OCI-LY3 (cell line): ENCODE data around the gene TMCO1.

Experiments used
- H2AFZ ChIP-seq: fragments of 200-600, 300-600 bp; shearing (Covaris generic); 2 replicates; pipeline ENCODE4 v1.6.0; 2014; ENCODE audit warnings: antibody characterized with exemption, low read depth, low read length
- H3K27ac ChIP-seq: fragments of 200-600, 300-600 bp; sonication (generic); 2 replicates; pipeline ENCODE4 v1.5.1; 2014; ENCODE audit warnings: mild to moderate bottlenecking, low read length, moderate library complexity, mixed read lengths
- H3K27me3 ChIP-seq: fragments of 200-600, 300-600 bp; sonication (generic); 2 replicates; pipeline ENCODE4 v1.6.1; 2014; ENCODE audit warnings: low read depth, low read length, mixed read lengths
- H3K36me3 ChIP-seq: fragments of 200-600, 300-600 bp; sonication (generic); replicated peaks from 2 replicates; pipeline ENCODE3; 2014; ENCODE audit warnings: low read depth, low read length, mixed read lengths
- H3K4me1 ChIP-seq: fragments of 300-600, 200-600 bp; sonication (generic); 2 replicates; pipeline ENCODE4 v1.6.1; 2014; ENCODE audit warnings: low read length, mixed read lengths
- H3K4me2 ChIP-seq: fragments of 200-600, 300-600 bp; sonication (generic); 2 replicates; pipeline ENCODE4 v1.6.1; 2014; ENCODE audit warnings: low read length, mixed read lengths
- H3K4me3 ChIP-seq: fragments of 300-600, 200-600 bp; sonication (generic); 2 replicates; pipeline ENCODE4 v1.5.1; 2014; ENCODE audit warnings: antibody characterized with exemption, mild to moderate bottlenecking, low read length, moderate library complexity
- H3K79me2 ChIP-seq: fragments of 300-600, 200-600 bp; shearing (Covaris generic); 2 replicates; pipeline ENCODE4 v1.6.1; 2014; ENCODE audit warnings: mild to moderate bottlenecking, low read length, mixed read lengths
- H3K9ac ChIP-seq: fragments of 300-600, 200-600 bp; shearing (Covaris generic); 2 replicates; pipeline ENCODE4 v1.6.0; 2014; ENCODE audit warnings: mild to moderate bottlenecking, low read length, moderate library complexity
- H3K9me3 ChIP-seq: fragments of 200-600, 300-600 bp; shearing (Covaris generic); 2 replicates; pipeline ENCODE4 v1.6.1; 2014; ENCODE audit warnings: low read length, mixed read lengths; ENCODE audit not compliant: insufficient read depth
- H4K20me1 ChIP-seq: fragments of 200-600, 300-600 bp; sonication (generic); 2 replicates; pipeline ENCODE4 v1.6.1; 2016; ENCODE audit warnings: low read length, mixed read lengths; ENCODE audit not compliant: insufficient read depth
- EZH2phosphoT487 ChIP-seq: fragments of 200-600 bp; shearing (Covaris generic); IDR thresholded peaks from 2 replicates; pipeline ENCODE4 v1.6.1; 2018; ENCODE audit warnings: antibody characterized with exemption, mixed run types, low read depth
- TF ChIP-seq, protein P1 (sequence below): fragments of 200-600, 300-600 bp; sonication (generic); IDR thresholded peaks from 2 replicates; pipeline ENCODE4 v1.5.1; 2014; ENCODE audit warnings: antibody characterized with exemption, low read length, low read depth

The TMCO1 gene

DNA sequence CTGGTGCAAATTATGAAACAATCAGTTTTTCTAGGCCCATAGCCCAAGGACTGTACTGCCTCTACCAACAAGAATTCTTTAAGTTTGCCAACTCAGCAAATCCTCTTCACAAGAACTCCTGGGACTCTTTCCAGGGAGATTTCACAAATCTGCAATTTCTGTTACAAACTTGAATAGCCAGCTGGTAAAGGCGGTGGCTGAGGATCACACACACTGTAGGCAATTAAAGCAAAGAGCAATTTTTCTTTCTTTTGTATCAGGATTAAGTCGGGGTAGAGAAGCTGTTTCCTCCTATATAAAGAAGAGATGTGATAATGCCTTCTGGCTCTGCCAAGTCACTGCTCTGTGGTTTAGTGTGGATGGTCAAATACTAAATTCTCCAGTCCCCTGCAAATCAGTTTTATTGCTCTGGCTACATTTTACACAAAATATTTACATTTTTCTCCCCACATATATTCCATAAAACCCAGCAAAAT, 72.0 kb downstream of the TMCO1 start:
- Histone ChIP-seq H3K36me3 (no peaks in the 10 kb centered on the region), H3K79me2 (peaks cover 23% of the 10 kb centered on the region), H3K27me3 (peaks cover 11% of the 10 kb centered on the region), H3K27ac (no peak overlapping the region), H3K4me1 (peaks cover 3% of the 10 kb centered on the region; the same call in 1 of the 2 replicates), H2AFZ (no peak overlapping the region), H3K4me3 (no peak overlapping the region), H3K9ac (no peak overlapping the region), H3K4me2 (no peak overlapping the region), H3K9me3 (no peaks in the 10 kb centered on the region), H4K20me1 (no peaks in the 10 kb centered on the region)
- no peak for TF ChIP-seq EZH2phosphoT487
- TF ChIP-seq, protein P1, sequence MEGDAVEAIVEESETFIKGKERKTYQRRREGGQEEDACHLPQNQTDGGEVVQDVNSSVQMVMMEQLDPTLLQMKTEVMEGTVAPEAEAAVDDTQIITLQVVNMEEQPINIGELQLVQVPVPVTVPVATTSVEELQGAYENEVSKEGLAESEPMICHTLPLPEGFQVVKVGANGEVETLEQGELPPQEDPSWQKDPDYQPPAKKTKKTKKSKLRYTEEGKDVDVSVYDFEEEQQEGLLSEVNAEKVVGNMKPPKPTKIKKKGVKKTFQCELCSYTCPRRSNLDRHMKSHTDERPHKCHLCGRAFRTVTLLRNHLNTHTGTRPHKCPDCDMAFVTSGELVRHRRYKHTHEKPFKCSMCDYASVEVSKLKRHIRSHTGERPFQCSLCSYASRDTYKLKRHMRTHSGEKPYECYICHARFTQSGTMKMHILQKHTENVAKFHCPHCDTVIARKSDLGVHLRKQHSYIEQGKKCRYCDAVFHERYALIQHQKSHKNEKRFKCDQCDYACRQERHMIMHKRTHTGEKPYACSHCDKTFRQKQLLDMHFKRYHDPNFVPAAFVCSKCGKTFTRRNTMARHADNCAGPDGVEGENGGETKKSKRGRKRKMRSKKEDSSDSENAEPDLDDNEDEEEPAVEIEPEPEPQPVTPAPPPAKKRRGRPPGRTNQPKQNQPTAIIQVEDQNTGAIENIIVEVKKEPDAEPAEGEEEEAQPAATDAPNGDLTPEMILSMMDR = no peak

DNA sequence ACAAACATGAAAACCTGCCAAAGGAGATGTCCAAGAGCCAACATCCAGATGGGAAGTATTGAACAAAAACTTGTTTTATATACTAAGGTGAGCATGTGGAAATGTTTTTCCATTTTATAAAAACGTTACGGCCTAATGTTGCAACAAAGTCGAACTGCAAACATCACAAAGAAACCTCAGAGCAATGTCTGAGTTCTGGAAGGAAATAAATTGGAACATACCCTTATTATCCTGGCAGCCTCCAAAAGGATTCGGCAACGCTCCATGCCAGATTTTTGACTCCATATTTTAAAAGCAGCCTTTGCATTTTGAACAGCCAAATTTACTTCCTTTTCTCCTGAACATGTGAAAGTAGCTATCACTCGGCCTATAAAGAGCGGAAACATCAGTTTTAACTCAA, 73.6 kb downstream of the TMCO1 start:
- no peak overlapping the region for H3K4me2 ChIP-seq
- H3K4me1 ChIP-seq = peaks cover 3% of the 10 kb centered on the region; the same call in 1 of the 2 replicates
- no peak overlapping the region for H3K27ac ChIP-seq
- no peak overlapping the region for H3K9ac ChIP-seq
- H3K79me2 ChIP-seq = peaks cover 27% of the 10 kb centered on the region
- H3K36me3 ChIP-seq = no peaks in the 10 kb centered on the region
- 0 out of 2 replicates have a peak, but pooled peaks cover 2% of the 10 kb centered on the region for H3K27me3 ChIP-seq
- H4K20me1 ChIP-seq = no peaks in the 10 kb centered on the region
- no peak overlapping the region for H2AFZ ChIP-seq
- H3K9me3 ChIP-seq = no peaks in the 10 kb centered on the region
- no peak overlapping the region for H3K4me3 ChIP-seq
- no peak for TF ChIP-seq EZH2phosphoT487
- TF ChIP-seq, protein P1 = no peak

- Histone ChIP-seq H3K79me2 (peaks cover 27% of the 10 kb centered on the region), H3K27ac (no peak overlapping the region), H3K9ac (no peak overlapping the region), H3K9me3 (no peaks in the 10 kb centered on the region), H3K27me3 (no peaks in the 10 kb centered on the region), H2AFZ (no peak overlapping the region), H3K36me3 (peaks cover 14% of the 10 kb centered on the region), H3K4me1 (peaks cover 12% of the 10 kb centered on the region), H4K20me1 (peaks cover 3% of the 10 kb centered on the region), H3K4me3 (no peak overlapping the region), H3K4me2 (no peak overlapping the region)
- TF ChIP-seq EZH2phosphoT487 = no peak
- TF ChIP-seq, protein P1 = no peak
These were observed 80.6 kb downstream of the TMCO1 start for GRCh38 chr1:165688046-165688445.

GRCh38 chr1:165686971-165687433, 81.7 kb downstream of the TMCO1 start:
- Histone ChIP-seq H3K9me3 (no peaks in the 10 kb centered on the region), H3K27me3 (no peaks in the 10 kb centered on the region), H2AFZ (no peak overlapping the region), H3K27ac (no peak overlapping the region), H3K4me1 (peaks cover 12% of the 10 kb centered on the region), H3K36me3 (peaks cover 24% of the 10 kb centered on the region), H3K79me2 (peaks cover 27% of the 10 kb centered on the region), H3K9ac (no peak overlapping the region), H4K20me1 (peaks cover 3% of the 10 kb centered on the region), H3K4me3 (no peak overlapping the region), H3K4me2 (peak overlapping the region; percentile 35)
- TF ChIP-seq, protein P1 = no peak
- no peak for TF ChIP-seq EZH2phosphoT487
